Keratinocyte (primary cell): ENCODE measurements around the gene C2orf72. TPM values are rescaled to one million over a fixed set of nuclear protein-coding genes. Genes with fewer than 3 reads are reported as not detected.

Source experiments
- DNase-seq: peaks from one replicate; pipeline ENCODE4 v3.0.0-alpha.2; 2011; ENCODE audit warnings: low read depth, missing footprints, low spot score
- FAIRE-seq: peaks from 2 replicates; lab custom pipeline; 2011; peaks lifted over from hg19 to GRCh38; lab: Jason Lieb, UNC
- H2AFZ ChIP-seq: 2 replicates; pipeline ENCODE4 v1.6.0; 2012; ENCODE audit warnings: low read length, control low read depth, inconsistent platforms; ENCODE audit not compliant: control insufficient read depth
- H3K27ac ChIP-seq: 2 replicates; pipeline ENCODE4 v1.5.1; 2011; ENCODE audit warnings: low read length; ENCODE audit not compliant: control insufficient read depth, insufficient read depth
- H3K27me3 ChIP-seq: 3 replicates; pipeline ENCODE4 v1.6.0; 2011; ENCODE audit warnings: low read length; ENCODE audit not compliant: control insufficient read depth, insufficient read depth; ENCODE audit errors: extremely low read depth
- H3K36me3 ChIP-seq, 2 experiments: 2 replicates in 1 of 2; 3 replicates in 1 of 2; pipeline ENCODE4 v1.5.1; 2011; ENCODE audit warnings: low read length in 2 of 2, mild to moderate bottlenecking in 1 of 2; ENCODE audit not compliant: control insufficient read depth in 2 of 2, insufficient read depth in 2 of 2; ENCODE audit errors: extremely low read depth in 1 of 2
- H3K4me1 ChIP-seq: 3 replicates; pipeline ENCODE4 v1.5.1; 2011; ENCODE audit warnings: low read length; ENCODE audit not compliant: control insufficient read depth, insufficient read depth; ENCODE audit errors: extremely low read depth
- H3K4me2 ChIP-seq: 3 replicates; pipeline ENCODE4 v1.6.0; 2011; ENCODE audit warnings: low read depth, low read length; ENCODE audit not compliant: control insufficient read depth, insufficient read depth; ENCODE audit errors: extremely low read depth
- H3K4me3 ChIP-seq, 3 experiments: fragments of 200-600 bp in 1 of 3; sonication (generic) in 1 of 3; 2 replicates in 2 of 3; 3 replicates in 1 of 3; pipeline ENCODE4 v1.5.1; 2011 to 2016; ENCODE audit warnings: low read length in 3 of 3, mild to moderate bottlenecking in 3 of 3, control low read depth in 2 of 3, inconsistent platforms in 1 of 3, low read depth in 1 of 3, mixed read lengths in 1 of 3, mixed run types in 1 of 3, moderate library complexity in 1 of 3; ENCODE audit not compliant: control insufficient read depth in 2 of 3, insufficient read depth in 2 of 3; ENCODE audit errors: extremely low read depth in 1 of 3
- H3K79me2 ChIP-seq: 2 replicates; pipeline ENCODE4 v1.6.0; 2012; ENCODE audit warnings: low read length; ENCODE audit not compliant: control insufficient read depth, insufficient read depth
- H3K9ac ChIP-seq: 3 replicates; pipeline ENCODE4 v1.6.0; 2011; ENCODE audit warnings: low read length; ENCODE audit not compliant: control insufficient read depth, insufficient read depth; ENCODE audit errors: extremely low read depth
- H3K9me1 ChIP-seq: 3 replicates; pipeline ENCODE4 v1.6.0; 2011; ENCODE audit warnings: low read length; ENCODE audit not compliant: control insufficient read depth, insufficient read depth; ENCODE audit errors: extremely low read depth
- H3K9me3 ChIP-seq: 2 replicates; pipeline ENCODE4 v1.5.1; 2012; ENCODE audit warnings: low read depth, low read length; ENCODE audit not compliant: control insufficient read depth
- H4K20me1 ChIP-seq: 3 replicates; pipeline ENCODE4 v1.6.0; 2011; ENCODE audit warnings: low read length; ENCODE audit not compliant: control insufficient read depth, insufficient read depth; ENCODE audit errors: extremely low read depth
- CTCF ChIP-seq, 3 experiments: IDR thresholded peaks in 1 of 3; conservative IDR thresholded peaks in 1 of 3; optimal IDR thresholded peaks in 1 of 3; 2 replicates in 2 of 3; 3 replicates in 1 of 3; pipeline versions ENCODE3 to v1.5.1; 2011; ENCODE audit warnings: low read length in 3 of 3, mild to moderate bottlenecking in 3 of 3, moderate library complexity in 2 of 3, control low read depth in 1 of 3, inconsistent platforms in 1 of 3; ENCODE audit not compliant: insufficient read depth in 2 of 3; ENCODE audit errors: extremely low read depth in 1 of 3
- EZH2 ChIP-seq: IDR thresholded peaks from one replicate; pipeline ENCODE4 v1.6.1; 2012; ENCODE audit warnings: inconsistent platforms, mild to moderate bottlenecking, low read length, moderate library complexity
- dilution Hi-C: fragments of 300-500 bp; cut with MboI; formaldehyde crosslinking; loops from one replicate; pipeline ENCODE4 v1.7.0; 2020; ENCODE audit warnings: low sequenced_read_pairs; ENCODE audit not compliant: extremely low pct_ligation_motif_present
- polyA plus RNA-seq, 5 experiments: library from polyadenylated mRNA; depleted of rRNA in 3 of 5; stranded (reverse) in 3 of 5; stranded (forward) in 1 of 5; unstranded in 1 of 5; fragments of >200 nt; gene quantifications; 1 replicate in 1 of 5; 2 replicates in 3 of 5; 3 replicates in 1 of 5; pipeline versions ENCODE4 v1.2.1 to v1.2.3, GENCODE V29; 2011 to 2012; ENCODE audit warnings: missing spikeins in 2 of 5, low read depth in 1 of 5, low replicate concordance in 1 of 5

C2orf72 gene
- polyA plus RNA-seq, 1 donor (not counting 4 experiments of a cell fraction or from before 2014, with no cell fraction given) = not detected

DNA sequence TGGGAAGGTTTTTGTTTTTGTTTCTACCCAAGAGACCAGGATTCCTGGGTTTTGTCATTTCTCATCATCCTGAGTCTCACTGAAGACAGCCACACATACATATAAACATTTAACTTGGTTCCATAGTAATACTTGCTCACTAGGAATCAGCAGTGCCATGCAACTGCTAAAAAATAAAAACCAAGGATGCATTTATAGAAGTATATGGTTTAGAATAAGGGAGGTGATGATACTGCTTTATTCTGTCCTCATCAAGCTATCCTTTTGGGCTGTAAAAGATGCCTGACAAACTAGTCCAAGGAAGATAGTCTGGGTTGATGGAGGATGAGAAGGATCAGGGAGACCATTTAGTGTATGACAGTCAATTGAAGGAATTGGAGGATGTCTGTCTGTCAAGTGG is 40.7 kb upstream of the C2orf72 start:
- DNase-seq = no peak
- Histone ChIP-seq H3K9me1 (no peaks in the 10 kb centered on the region), H2AFZ (no peak overlapping the region), H3K36me3 (no peaks in the 10 kb centered on the region), H3K27me3 (peaks cover 15% of the 10 kb centered on the region), H3K9ac (no peak overlapping the region), H3K4me2 (no peak overlapping the region), H3K4me3 (no peak overlapping the region), H3K4me1 (no peaks in the 10 kb centered on the region), H3K27ac (no peak overlapping the region), H3K79me2 (no peaks in the 10 kb centered on the region), H4K20me1 (no peaks in the 10 kb centered on the region), H3K9me3 (no peaks in the 10 kb centered on the region)
- dilution Hi-C loops = no loop called here
- TF ChIP-seq EZH2 (no peak), CTCF (optimal IDR thresholded peaks at IDR 0.05 in 1 of 3, IDR thresholded peaks at IDR 0.05 in 1 of 3, conservative IDR thresholded peaks at IDR 0.05 in 1 of 3; ENCODE audit: extremely low read depth in 1 of 3, insufficient read depth in 2 of 3, low read length in 3 of 3) (no peak)
- FAIRE-seq = no peak

GRCh38 chr2:230998882-230999281 is 38.4 kb upstream of the C2orf72 start:
- no peak overlapping the region for H3K4me3 ChIP-seq
- no peaks in the 10 kb centered on the region for H4K20me1 ChIP-seq
- FAIRE-seq (no peak), DNase-seq (no peak)
- H3K27me3 ChIP-seq = peaks cover 25% of the 10 kb centered on the region
- H3K79me2 ChIP-seq = no peaks in the 10 kb centered on the region
- H3K4me2 ChIP-seq = no peak overlapping the region
- H3K4me1 ChIP-seq = no peaks in the 10 kb centered on the region
- no peaks in the 10 kb centered on the region for H3K36me3 ChIP-seq
- dilution Hi-C loops = no loop called here
- H3K9me3 ChIP-seq = no peaks in the 10 kb centered on the region
- TF ChIP-seq EZH2 (no peak), CTCF (optimal IDR thresholded peaks at IDR 0.05 in 1 of 3, IDR thresholded peaks at IDR 0.05 in 1 of 3, conservative IDR thresholded peaks at IDR 0.05 in 1 of 3; ENCODE audit: extremely low read depth in 1 of 3, insufficient read depth in 2 of 3, low read length in 3 of 3) (no peak)
- H3K27ac ChIP-seq = no peak overlapping the region
- H2AFZ ChIP-seq = no peak overlapping the region
- no peaks in the 10 kb centered on the region for H3K9me1 ChIP-seq
- H3K9ac ChIP-seq = no peak overlapping the region
